GM23338 (cell line): ENCODE measurements around the gene TTF1. TPM values are rescaled to one million over a fixed set of nuclear protein-coding genes. Genes with fewer than 3 reads are reported as not detected.

Source experiments
- ATAC-seq: fragments of 200-7000 bp; cut with Tn5 transposase; 3 replicates; pipeline ENCODE4 v1.9.1; 2020
- DNase-seq: peaks from one replicate; pipeline ENCODE4 v3.0.0-alpha.2; 2015; ENCODE audit warnings: low spot score
- H2AFZ ChIP-seq: fragments of 200-600 bp; sonication (generic); 2 replicates; pipeline ENCODE4 v1.8.0; 2016; ENCODE audit warnings: antibody characterized with exemption, mild to moderate bottlenecking, moderate library complexity
- H3F3A ChIP-seq: fragments of 200-600 bp; sonication (generic); replicated peaks from 2 replicates; pipeline ENCODE4 v1.8.0; 2017; ENCODE audit warnings: antibody characterized with exemption, mixed run types, low read depth
- H3K27ac ChIP-seq: fragments of 200-600 bp; sonication (generic); 2 replicates; pipeline ENCODE4 v1.6.1; 2016; ENCODE audit warnings: low read depth
- H3K27me3 ChIP-seq: fragments of 200-600 bp; sonication (generic); 2 replicates; pipeline ENCODE4 v1.8.0; 2016; ENCODE audit warnings: mild to moderate bottlenecking, mixed run types, moderate library complexity; ENCODE audit not compliant: insufficient read depth
- H3K36me3 ChIP-seq: fragments of 200-600 bp; sonication (generic); 2 replicates; pipeline ENCODE4 v1.8.0; 2016; ENCODE audit warnings: mild to moderate bottlenecking; ENCODE audit not compliant: insufficient read depth
- H3K4me1 ChIP-seq: fragments of 200-600 bp; sonication (generic); 2 replicates; pipeline ENCODE4 v1.8.0; 2016; ENCODE audit warnings: mild to moderate bottlenecking, moderate library complexity; ENCODE audit not compliant: insufficient read depth
- H3K4me2 ChIP-seq: fragments of 200-600 bp; sonication (generic); 2 replicates; pipeline ENCODE4 v1.7.1; 2017; ENCODE audit warnings: mixed run types
- H3K4me3 ChIP-seq: fragments of 200-600 bp; sonication (generic); 2 replicates; pipeline ENCODE4 v1.6.1; 2016; ENCODE audit warnings: mixed run types
- H3K79me2 ChIP-seq: fragments of 200-600 bp; sonication (generic); replicated peaks from 2 replicates; pipeline ENCODE4 v1.8.0; 2017; ENCODE audit warnings: mild to moderate bottlenecking; ENCODE audit not compliant: insufficient read depth
- H3K9me2 ChIP-seq: fragments of 200-600 bp; sonication (generic); 2 replicates; pipeline ENCODE4 v1.8.0; 2017; ENCODE audit not compliant: insufficient read depth
- H4K20me1 ChIP-seq: fragments of 200-600 bp; sonication (generic); replicated peaks from 2 replicates; pipeline ENCODE4 v1.8.0; 2017; ENCODE audit warnings: mild to moderate bottlenecking; ENCODE audit not compliant: insufficient read depth
- H3K27ac Mint-ChIP-seq: 2 replicates; pipeline ENCODE4 v1.8.0; 2020; ENCODE audit warnings: inconsistent platforms, mild to moderate bottlenecking, moderate library complexity, mixed read lengths
- H3K27me3 Mint-ChIP-seq: 3 replicates; pipeline ENCODE4 v1.8.0; 2022; ENCODE audit warnings: low read depth, mild to moderate bottlenecking, moderate library complexity, mixed read lengths, inconsistent platforms; ENCODE audit not compliant: insufficient read depth, poor library complexity
- H3K36me3 Mint-ChIP-seq: 3 replicates; pipeline ENCODE4 v1.8.0; 2021; ENCODE audit warnings: low read depth, mild to moderate bottlenecking, inconsistent platforms, moderate library complexity, mixed read lengths
- H3K4me1 Mint-ChIP-seq: 3 replicates; pipeline ENCODE4 v1.8.0; 2020; ENCODE audit warnings: mild to moderate bottlenecking, inconsistent platforms, mixed read lengths
- H3K4me3 Mint-ChIP-seq: 3 replicates; pipeline ENCODE4 v1.8.0; 2021; ENCODE audit warnings: moderate library complexity, mild to moderate bottlenecking, inconsistent platforms, mixed read lengths
- H3K9me3 Mint-ChIP-seq: 3 replicates; pipeline ENCODE4 v1.8.0; 2020; ENCODE audit warnings: moderate library complexity, mild to moderate bottlenecking, inconsistent platforms, mixed read lengths
- CREB1 ChIP-seq: fragments of 250-450 bp; sonication (Bioruptor Pico); IDR thresholded peaks from 2 replicates; pipeline ENCODE4 v1.5.0; 2020; ENCODE audit warnings: low read depth, mild to moderate bottlenecking, moderate library complexity
- NANOG ChIP-seq: IDR thresholded peaks from 2 replicates; pipeline ENCODE4 v1.6.1; 2016; ENCODE audit warnings: antibody characterized with exemption, borderline replicate concordance
- STAT1 ChIP-seq: IDR thresholded peaks from one replicate; pipeline ENCODE4 v1.6.1; 2016; ENCODE audit warnings: antibody characterized with exemption; ENCODE audit not compliant: unreplicated experiment
- ZNF114 ChIP-seq: fragments of 250-450 bp; sonication (Bioruptor Pico); IDR thresholded peaks from 2 replicates; pipeline ENCODE4 v1.5.0; 2020; ENCODE audit warnings: mild to moderate bottlenecking, moderate library complexity
- polyA plus RNA-seq: library from polyadenylated mRNA; unstranded; fragments of >200 nt; fragmentation: Nextera tagmentation; extraction: Ambion mirVana; gene quantifications from 2 replicates; pipeline ENCODE4 v1.2.1, GENCODE V29; 2016
- total RNA-seq: library from RNA; depleted of rRNA; stranded (reverse); fragments of >200 nt; shearing (Covaris generic); gene quantifications from 2 replicates; pipeline ENCODE4 v1.2.3, GENCODE V29; 2014
- TF ChIP-seq, protein P1 (sequence below): fragments of 250-450 bp; sonication (Bioruptor Pico); IDR thresholded peaks from 2 replicates; pipeline ENCODE4 v1.5.0; 2020; ENCODE audit warnings: mild to moderate bottlenecking, moderate library complexity
- TF ChIP-seq, protein P2 (sequence below): IDR thresholded peaks from one replicate; pipeline ENCODE4 v1.6.1; 2018; ENCODE audit warnings: antibody characterized with exemption; ENCODE audit not compliant: unreplicated experiment
- TF ChIP-seq, protein P3 (sequence below): IDR thresholded peaks from 2 replicates; pipeline ENCODE4 v1.6.1; 2016; ENCODE audit warnings: antibody characterized with exemption

TTF1 gene
- total and polyA plus RNA-seq, 2 experiments from 2014 or later: 14.9 to 25.0 TPM

DNA sequence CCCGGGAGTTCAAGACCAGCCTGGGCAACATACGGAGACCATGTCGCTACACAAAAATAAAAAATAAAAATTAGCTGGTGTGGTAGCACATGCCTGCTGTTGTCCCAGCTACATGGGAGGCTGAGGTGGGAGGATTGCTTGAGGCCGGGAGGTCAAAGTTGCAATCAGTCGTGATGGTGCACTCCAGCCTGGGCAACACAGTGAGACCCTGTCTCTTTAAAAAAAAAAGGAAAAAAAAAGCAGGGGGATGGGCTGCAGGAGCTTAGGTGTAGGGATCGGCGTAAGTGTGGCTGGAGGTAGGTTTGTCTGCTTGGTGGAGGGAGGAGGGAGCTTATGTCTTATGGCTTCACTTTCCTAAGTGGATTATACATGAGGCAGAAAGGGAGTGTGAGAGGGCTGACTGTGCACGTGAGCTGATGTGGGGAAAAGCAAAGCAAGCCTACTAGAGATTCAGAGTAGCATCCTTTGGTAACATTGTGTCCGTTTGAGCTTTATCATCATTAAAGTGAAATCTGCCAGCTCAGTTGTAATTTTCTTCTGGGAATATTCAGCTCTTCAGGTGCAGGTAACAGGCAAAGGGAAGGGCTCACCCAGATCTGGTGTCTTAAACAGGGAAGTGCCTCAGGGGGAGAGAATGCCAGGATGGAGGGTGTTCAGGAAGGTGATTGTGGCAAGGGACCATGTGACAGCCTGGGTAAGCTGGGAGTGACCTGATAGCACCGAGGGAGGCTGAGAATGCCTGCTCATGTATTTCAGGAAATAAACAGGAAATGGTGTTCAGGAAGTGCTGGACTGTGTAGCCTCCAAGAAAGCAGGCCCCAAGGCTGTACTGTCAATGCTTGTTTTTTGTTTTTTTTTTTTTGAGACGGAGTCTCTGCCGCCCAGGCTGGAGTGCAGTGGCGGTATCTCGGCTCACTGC is 34.2 kb downstream of the TTF1 start (continued):
- TF ChIP-seq, protein P1, sequence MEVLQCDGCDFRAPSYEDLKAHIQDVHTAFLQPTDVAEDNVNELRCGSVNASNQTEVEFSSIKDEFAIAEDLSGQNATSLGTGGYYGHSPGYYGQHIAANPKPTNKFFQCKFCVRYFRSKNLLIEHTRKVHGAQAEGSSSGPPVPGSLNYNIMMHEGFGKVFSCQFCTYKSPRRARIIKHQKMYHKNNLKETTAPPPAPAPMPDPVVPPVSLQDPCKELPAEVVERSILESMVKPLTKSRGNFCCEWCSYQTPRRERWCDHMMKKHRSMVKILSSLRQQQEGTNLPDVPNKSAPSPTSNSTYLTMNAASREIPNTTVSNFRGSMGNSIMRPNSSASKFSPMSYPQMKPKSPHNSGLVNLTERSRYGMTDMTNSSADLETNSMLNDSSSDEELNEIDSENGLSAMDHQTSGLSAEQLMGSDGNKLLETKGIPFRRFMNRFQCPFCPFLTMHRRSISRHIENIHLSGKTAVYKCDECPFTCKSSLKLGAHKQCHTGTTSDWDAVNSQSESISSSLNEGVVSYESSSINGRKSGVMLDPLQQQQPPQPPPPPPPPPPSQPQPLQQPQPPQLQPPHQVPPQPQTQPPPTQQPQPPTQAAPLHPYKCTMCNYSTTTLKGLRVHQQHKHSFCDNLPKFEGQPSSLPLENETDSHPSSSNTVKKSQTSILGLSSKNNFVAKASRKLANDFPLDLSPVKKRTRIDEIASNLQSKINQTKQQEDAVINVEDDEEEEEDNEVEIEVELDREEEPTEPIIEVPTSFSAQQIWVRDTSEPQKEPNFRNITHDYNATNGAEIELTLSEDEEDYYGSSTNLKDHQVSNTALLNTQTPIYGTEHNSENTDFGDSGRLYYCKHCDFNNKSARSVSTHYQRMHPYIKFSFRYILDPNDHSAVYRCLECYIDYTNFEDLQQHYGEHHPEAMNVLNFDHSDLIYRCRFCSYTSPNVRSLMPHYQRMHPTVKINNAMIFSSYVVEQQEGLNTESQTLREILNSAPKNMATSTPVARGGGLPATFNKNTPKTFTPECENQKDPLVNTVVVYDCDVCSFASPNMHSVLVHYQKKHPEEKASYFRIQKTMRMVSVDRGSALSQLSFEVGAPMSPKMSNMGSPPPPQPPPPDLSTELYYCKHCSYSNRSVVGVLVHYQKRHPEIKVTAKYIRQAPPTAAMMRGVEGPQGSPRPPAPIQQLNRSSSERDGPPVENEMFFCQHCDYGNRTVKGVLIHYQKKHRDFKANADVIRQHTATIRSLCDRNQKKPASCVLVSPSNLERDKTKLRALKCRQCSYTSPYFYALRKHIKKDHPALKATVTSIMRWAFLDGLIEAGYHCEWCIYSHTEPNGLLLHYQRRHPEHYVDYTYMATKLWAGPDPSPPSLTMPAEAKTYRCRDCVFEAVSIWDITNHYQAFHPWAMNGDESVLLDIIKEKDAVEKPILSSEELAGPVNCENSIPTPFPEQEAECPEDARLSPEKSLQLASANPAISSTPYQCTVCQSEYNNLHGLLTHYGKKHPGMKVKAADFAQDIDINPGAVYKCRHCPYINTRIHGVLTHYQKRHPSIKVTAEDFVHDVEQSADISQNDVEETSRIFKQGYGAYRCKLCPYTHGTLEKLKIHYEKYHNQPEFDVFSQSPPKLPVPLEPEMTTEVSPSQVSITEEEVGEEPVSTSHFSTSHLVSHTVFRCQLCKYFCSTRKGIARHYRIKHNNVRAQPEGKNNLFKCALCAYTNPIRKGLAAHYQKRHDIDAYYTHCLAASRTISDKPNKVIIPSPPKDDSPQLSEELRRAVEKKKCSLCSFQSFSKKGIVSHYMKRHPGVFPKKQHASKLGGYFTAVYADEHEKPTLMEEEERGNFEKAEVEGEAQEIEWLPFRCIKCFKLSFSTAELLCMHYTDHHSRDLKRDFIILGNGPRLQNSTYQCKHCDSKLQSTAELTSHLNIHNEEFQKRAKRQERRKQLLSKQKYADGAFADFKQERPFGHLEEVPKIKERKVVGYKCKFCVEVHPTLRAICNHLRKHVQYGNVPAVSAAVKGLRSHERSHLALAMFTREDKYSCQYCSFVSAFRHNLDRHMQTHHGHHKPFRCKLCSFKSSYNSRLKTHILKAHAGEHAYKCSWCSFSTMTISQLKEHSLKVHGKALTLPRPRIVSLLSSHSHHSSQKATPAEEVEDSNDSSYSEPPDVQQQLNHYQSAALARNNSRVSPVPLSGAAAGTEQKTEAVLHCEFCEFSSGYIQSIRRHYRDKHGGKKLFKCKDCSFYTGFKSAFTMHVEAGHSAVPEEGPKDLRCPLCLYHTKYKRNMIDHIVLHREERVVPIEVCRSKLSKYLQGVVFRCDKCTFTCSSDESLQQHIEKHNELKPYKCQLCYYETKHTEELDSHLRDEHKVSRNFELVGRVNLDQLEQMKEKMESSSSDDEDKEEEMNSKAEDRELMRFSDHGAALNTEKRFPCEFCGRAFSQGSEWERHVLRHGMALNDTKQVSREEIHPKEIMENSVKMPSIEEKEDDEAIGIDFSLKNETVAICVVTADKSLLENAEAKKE: no peak

DNA sequence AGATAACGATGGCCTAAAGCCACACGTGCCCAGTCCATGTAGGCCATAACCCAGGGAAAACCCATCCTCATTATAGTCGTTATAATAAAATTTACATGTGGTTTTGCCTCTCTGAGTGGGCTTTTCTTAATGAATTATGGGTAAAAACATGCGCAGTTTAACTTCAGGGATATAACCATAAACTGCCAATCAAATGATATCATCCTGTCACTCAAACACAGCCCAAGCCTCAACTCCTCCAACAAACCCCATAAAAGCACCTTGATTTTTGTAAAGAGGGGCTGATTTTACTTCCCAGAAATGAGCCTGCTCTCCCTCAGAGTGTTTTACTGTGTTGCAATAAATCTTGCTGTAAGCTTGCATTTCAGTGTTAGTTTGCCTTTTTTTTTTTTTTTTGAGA is 36.0 kb downstream of the TTF1 start:
- H3K9me2 ChIP-seq: no peaks in the 10 kb centered on the region
- peaks cover 2% of the 10 kb centered on the region for H3K27me3 Mint-ChIP-seq
- DNase-seq (no peak), ATAC-seq (no peak)
- H3K4me3 Mint-ChIP-seq: no peak overlapping the region
- peaks cover 3% of the 10 kb centered on the region; the same call in 2 of the 3 replicates for H3K4me1 Mint-ChIP-seq
- H3K4me2 ChIP-seq: no peak overlapping the region
- no peaks in the 10 kb centered on the region for H3F3A ChIP-seq
- H3K36me3 ChIP-seq: no peaks in the 10 kb centered on the region
- H3K27ac ChIP-seq: no peak overlapping the region
- no peak overlapping the region for H3K27ac Mint-ChIP-seq
- H2AFZ ChIP-seq: no peak overlapping the region
- H4K20me1 ChIP-seq: no peaks in the 10 kb centered on the region
- peaks cover 4% of the 10 kb centered on the region; the same call in 1 of the 3 replicates for H3K36me3 Mint-ChIP-seq
- H3K9me3 Mint-ChIP-seq: no peaks in the 10 kb centered on the region
- no peaks in the 10 kb centered on the region for H3K79me2 ChIP-seq
- no peak overlapping the region for H3K4me3 ChIP-seq
- H3K4me1 ChIP-seq: no peaks in the 10 kb centered on the region
- H3K27me3 ChIP-seq: no peaks in the 10 kb centered on the region
- no peak for TF ChIP-seq ZNF114 (CRISPR knock-in tag)
- TF ChIP-seq, protein P2, sequence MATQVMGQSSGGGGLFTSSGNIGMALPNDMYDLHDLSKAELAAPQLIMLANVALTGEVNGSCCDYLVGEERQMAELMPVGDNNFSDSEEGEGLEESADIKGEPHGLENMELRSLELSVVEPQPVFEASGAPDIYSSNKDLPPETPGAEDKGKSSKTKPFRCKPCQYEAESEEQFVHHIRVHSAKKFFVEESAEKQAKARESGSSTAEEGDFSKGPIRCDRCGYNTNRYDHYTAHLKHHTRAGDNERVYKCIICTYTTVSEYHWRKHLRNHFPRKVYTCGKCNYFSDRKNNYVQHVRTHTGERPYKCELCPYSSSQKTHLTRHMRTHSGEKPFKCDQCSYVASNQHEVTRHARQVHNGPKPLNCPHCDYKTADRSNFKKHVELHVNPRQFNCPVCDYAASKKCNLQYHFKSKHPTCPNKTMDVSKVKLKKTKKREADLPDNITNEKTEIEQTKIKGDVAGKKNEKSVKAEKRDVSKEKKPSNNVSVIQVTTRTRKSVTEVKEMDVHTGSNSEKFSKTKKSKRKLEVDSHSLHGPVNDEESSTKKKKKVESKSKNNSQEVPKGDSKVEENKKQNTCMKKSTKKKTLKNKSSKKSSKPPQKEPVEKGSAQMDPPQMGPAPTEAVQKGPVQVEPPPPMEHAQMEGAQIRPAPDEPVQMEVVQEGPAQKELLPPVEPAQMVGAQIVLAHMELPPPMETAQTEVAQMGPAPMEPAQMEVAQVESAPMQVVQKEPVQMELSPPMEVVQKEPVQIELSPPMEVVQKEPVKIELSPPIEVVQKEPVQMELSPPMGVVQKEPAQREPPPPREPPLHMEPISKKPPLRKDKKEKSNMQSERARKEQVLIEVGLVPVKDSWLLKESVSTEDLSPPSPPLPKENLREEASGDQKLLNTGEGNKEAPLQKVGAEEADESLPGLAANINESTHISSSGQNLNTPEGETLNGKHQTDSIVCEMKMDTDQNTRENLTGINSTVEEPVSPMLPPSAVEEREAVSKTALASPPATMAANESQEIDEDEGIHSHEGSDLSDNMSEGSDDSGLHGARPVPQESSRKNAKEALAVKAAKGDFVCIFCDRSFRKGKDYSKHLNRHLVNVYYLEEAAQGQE: no peak
- no peak for TF ChIP-seq NANOG
- TF ChIP-seq STAT1: no peak
- TF ChIP-seq, protein P3, sequence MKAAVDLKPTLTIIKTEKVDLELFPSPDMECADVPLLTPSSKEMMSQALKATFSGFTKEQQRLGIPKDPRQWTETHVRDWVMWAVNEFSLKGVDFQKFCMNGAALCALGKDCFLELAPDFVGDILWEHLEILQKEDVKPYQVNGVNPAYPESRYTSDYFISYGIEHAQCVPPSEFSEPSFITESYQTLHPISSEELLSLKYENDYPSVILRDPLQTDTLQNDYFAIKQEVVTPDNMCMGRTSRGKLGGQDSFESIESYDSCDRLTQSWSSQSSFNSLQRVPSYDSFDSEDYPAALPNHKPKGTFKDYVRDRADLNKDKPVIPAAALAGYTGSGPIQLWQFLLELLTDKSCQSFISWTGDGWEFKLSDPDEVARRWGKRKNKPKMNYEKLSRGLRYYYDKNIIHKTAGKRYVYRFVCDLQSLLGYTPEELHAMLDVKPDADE: no peak
- no peak for TF ChIP-seq CREB1
